Mucosa of gallbladder (tissue), 1 donor: ENCODE measurements around the gene ODC1. TPM values are rescaled to one million over a fixed set of nuclear protein-coding genes. Genes with fewer than 3 reads are reported as not detected.
"Not testable (repeated sequence)": the region's sequence is repeated elsewhere in the genome, so short reads cannot be mapped to it uniquely, and the experiment has no call there.

Source experiments
- DNase-seq: peaks from one replicate; pipeline ENCODE4 v3.0.0-alpha.2; 2020; ENCODE audit warnings: low spot score
- total RNA-seq: library from RNA; stranded (reverse); gene quantifications from one replicate; pipeline ENCODE4 v1.2.1, GENCODE V29; 2021
- donor health status: DM: no; HTN: no; CAD: no.

The ODC1 gene
- total RNA-seq, 1 donor from 2014 or later = 48.7 TPM

DNA sequence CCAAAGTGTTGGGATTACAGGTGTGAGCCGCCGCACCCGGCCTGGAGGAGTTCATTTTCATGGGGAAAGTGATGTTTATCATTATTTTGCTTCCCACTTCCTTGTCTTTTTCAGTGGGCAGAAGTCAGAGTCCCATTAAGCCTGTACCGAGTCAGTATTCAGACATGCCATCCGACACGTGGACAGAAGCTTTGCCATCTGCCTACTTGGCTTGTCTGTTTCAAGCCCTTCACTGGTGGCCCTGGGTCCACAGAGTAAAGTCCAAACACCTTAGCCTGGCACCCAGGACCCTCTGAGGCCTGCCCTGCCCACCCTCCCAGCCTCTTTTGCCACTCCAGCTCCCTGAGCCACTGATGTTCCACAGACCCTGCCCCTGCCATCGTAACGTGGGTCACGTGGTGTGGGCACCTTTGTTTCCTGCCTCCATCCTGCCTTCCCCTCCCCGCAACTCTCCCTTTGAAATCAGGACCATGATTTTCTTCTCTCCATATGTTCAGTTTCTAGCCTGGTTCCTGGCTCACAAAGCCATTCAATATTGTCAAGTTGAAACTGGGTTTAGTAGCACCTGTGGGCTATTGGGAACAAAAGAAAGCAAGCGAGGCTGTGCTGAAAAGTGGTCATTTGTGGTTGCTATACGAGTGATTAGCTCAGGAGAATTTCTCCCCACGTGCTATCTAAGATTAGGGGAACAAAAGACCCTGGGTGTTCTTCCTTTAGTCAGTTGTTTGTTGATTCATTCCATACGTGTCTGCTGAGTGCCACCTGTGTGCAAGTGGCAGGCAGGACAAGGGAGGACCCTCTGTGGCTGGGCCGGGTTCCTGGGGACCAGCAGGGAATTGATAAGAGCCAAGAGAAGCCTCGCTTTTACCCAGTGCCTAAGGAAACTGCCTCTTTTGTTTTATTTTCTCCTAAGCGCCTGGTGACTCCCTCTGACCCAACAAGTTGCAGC, 5.1 kb upstream of the ODC1 start:
- no peak for DNase-seq

- peak; percentile 66 for DNase-seq
Observed at GRCh38 chr2:10452312-10452711, 4.2 kb upstream of the ODC1 start.

DNA sequence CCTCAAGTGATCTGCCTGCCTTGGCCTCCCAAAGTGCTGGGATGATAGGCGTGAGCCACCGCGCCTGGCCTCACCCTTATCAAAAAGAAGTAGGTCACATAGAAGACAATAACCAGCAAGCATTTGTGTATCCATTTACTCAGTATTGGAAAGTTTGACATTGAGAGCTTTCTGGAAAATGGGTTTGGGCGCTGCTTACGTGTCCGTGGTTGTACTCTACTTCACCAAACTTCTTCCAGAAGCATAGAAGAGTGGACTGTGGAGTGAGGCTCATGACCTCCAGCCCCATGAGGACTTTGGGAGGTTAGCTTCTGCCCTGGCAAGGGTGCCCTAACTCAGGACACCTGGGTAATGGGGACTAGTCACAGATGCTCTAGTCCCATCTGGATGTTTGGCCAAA, 3.7 kb upstream of the ODC1 start:
- no peak for DNase-seq

- DNase-seq = peak; percentile 71
Observed at GRCh38 chr2:10449838-10450691, 1.9 kb upstream of the ODC1 start.

- no peak for DNase-seq
Observed at GRCh38 chr2:10449486-10449831, 1.3 kb upstream of the ODC1 start.

GRCh38 chr2:10448576-10449485, 704 bp upstream of the ODC1 start:
- DNase-seq = peak; percentile 93

DNA sequence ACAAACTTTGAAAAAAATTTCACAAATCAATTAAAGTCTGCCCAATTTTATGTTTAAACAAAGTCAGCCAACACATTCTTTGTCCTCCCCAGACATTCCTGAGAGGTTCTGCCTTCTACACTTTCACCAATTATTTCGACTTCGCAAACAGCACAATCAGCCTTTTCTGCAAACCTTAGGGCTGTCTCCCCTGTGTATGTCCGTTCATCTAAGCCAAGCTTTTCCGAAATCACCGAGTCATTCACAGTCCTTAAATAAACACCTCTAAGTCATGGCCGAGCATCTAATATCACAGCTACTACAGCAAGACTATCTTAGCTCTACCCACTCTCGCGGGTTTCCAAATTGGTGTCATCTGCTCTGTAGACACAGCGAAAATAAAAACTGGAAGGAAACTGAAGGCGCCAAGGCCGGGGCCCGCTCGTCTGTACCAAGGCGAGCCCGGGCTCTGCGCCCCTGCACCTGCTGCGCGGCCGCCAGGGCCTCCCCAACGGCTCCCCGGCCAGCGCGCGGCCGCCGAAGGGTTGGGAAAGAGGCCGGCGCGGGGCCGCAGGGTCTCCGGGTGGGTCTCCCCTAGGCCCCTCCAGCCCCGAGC, 730 bp downstream of the ODC1 start:
- no peak for DNase-seq

- DNase-seq = no peak
Observed at GRCh38 chr2:10446631-10447030, 1.5 kb downstream of the ODC1 start.

- DNase-seq = no peak
Observed at GRCh38 chr2:10444463-10444862, 3.7 kb downstream of the ODC1 start.

DNA sequence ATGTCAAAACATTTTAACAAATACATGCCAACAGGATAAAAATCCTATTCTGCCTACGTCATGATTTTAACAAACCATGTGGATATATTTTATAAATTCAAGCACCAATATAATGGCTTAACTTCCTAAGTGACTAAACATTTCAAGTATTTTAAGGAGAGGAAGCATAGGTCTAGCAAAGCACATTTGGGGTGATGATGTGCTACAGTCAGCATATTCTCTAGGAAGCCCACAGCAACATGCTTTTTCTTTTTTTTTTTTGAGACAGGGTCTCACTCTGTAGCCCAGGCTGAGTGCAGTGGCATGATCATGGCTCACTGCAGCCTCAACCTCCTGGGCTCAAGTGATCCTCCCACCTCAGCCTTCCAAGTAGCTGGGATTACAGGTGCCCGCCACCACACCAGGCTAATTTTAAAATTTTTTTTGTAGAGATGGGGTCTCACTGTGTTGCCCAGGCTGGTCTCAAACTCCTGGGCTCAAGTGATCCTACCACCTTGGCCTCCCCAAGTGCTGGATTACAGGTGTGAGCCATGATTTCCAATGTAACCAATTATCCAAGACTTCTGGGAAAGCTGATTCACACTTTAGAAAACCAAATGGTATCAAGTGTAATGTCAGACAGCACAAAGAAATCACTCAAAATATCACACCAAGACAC, 5.5 kb downstream of the ODC1 start:
- not testable (repeated sequence) for DNase-seq

GRCh38 chr2:10441948-10442347, 6.2 kb downstream of the ODC1 start:
- no peak for DNase-seq

DNA sequence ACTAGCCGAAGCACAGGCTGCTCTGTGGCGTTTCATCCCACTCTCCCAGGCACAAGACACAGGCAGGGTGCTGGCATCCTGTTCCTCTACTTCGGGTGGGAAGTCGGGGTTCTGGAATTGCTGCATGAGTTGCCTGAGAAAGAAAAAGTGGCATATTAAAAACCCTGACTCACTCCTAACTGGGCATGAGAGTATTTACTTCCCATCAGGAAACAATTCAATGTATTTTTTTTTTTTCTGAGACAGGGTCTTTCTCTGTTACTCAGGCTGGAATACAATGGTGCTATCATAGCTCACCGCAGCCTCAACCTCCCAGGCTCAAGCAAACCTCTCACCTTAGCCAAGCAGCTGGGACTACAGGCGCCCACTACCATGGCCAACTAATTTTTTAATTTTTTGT, 7.4 kb downstream of the ODC1 start:
- no peak for DNase-seq

GRCh38 chr2:10439971-10440370, 8.2 kb downstream of the ODC1 start:
- no peak for DNase-seq

DNA sequence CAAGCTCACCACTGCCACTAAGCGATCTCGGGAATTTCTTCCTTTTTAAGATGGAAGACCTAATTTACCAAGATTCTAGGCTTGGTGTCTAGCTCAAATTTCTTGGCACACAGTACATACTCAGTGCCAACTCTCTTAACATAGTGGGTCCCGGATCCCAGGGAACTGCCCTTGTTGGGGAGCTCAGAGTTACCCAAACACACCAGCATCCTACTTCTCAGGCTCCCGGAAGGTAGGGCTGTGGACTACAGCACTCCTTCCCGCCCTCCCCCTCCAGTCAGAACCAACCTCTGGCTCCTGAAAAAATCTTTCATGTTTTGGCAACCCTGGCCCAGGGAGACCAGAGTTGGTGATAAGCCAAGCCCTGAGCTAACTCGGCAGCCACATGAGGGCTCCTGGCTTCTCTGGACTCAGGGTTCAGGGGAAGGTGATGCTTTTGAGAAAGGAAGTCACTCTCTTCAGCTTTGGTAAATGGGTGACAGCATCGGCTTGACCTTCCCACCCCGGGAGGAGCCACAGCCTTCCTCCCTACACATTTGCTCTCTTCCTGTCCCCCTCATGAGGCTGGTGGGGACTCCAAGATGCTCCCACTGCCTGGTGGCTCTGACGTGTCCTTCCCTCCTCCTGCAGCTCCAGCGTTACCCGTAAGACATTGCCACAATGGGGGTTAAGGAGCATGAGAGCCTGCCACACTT, 8.8 kb downstream of the ODC1 start:
- DNase-seq = no peak

DNA sequence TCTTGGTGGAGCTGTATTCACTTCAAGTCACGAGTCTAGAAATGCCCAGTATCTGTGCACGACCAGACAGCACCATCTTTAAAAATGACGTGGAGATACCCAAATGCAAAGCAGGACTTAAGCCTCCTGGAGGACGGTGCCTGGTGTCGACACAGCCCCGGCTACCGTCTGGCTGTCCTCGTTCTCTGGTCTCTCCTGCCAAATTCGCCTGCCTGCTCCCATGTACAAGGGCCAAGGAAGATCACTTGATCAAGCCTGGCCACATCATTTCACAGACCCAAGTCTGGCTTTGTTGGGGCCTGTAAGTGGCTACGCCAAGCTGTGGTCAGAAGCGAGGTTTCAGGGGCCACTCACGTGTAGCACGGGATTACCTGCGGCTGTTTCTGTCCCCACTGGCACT, 9.4 kb downstream of the ODC1 start:
- DNase-seq = no peak

GRCh38 chr2:10437806-10438205, 10.3 kb downstream of the ODC1 start:
- DNase-seq = no peak

DNA sequence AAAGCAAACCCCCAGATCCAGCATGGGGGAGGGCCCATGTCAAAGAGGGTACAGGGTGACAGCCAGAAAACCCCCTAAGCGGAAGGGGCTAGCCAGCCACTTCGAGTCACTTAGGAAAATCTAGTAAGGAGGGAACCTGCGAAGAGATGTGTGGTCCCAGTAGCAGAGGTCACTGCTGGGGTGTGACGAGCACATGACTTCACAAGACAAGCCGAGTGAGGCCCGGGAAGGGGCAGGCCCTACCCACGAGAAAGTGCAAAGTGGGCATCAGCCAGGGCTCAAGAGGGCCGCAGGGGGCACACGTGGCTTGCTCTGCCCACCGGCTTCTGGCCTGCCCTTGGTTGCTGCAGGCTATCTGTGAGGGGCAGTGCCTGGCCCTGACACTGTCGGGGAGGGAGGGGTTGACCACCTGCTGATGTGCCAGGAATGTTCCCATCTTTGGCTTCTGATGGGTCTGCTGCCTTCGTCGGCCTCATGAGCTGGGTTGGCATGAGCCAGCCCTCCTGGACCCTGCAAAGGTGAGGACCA, 11.5 kb downstream of the ODC1 start:
- no peak for DNase-seq

GRCh38 chr2:10435820-10436204, 12.3 kb downstream of the ODC1 start:
- DNase-seq = no peak

GRCh38 chr2:10434886-10435819, 13.0 kb downstream of the ODC1 start:
- DNase-seq = peak; percentile 65
